ENCODE measurements around the gene STK33.

Gene STK33

DNA sequence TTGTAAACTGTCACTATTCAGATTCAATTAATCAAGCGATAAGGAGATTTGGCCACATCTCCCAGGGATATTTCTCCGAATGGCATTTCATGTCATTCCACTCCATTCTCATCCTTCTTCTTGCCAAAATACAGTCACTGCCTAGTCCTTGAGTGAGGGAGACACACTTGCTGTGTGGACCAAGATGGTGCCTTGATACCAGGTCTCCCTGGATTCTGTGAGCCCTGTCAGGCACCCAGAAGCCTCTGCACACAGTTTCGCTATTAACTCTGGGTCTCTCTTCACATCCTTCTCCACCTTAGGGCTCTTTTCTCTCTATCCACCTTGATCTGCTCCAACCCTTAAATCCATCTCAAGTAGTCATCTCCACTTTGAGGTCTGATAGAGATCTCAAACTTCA is 210.4 kb downstream of the STK33 start:
- no peak for DNase-seq (ENCODE audit: low read depth in 2 of 2)

DNA sequence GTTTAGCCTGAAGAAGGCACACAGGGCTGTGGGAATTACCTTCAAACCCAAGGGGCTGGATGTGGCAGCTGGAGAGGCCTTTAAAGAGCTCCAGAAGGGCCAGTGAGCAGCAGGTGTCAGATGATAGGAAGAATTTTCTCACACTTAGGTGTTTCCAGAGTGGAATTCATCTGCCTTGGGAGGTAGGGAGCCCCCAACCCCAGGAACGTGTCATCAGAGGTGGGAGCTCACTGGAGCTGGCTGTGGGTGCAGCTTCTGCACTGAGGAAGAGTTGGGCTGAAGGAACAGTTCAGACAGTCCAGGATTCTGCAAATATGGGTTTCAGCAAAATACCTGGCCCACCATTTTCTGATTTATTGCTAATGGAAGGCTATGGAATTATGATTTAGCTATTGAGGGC is 210.8 kb downstream of the STK33 start:
- no peak for DNase-seq (ENCODE audit: low read depth in 2 of 2)
- no peak overlapping the region for H3K4me3 ChIP-seq (replicated peaks in 1 of 2; ENCODE audit: low read depth in 2 of 2, low read length in 2 of 2)
- no peak for TF ChIP-seq CTCF (IDR thresholded peaks at IDR 0.05; ENCODE audit: low read depth, low read length)

More for the DNA sequence above, 210.4 kb downstream of the STK33 start:
- TF ChIP-seq CTCF (IDR thresholded peaks at IDR 0.05; ENCODE audit: low read depth, low read length): no peak
- H3K4me3 ChIP-seq (replicated peaks in 1 of 2; ENCODE audit: low read depth in 2 of 2, low read length in 2 of 2): no peak overlapping the region

DNA sequence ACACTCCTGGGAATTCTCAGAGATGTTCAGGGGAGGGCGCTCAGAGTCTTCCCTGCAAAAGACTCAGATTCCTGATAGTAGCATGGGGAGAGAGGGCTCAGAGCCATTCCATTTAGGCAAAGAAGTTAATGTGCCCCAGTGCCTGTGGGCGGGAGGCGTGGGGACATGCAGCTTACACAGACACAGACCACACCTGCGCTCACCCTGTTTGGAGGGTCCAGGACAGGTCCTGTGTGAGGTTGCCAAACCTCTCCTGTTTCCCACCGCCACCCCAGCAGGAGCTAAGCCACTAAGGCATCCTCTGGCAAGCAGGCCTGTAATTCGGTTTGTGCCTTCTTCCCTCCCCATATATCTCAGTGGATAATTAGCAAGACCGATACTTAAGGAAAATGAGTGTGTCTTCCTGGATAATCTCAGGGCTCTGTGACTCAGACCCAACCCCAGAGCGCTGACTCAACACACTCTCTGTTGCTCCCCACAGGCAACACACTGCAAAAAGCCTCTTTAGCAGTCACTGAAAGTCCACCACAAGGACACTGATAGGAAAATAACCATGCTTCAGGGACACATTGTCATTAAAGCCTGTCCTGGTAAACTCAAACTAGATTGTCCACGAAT is 211.5 kb downstream of the STK33 start:
- no peak for TF ChIP-seq CTCF (IDR thresholded peaks at IDR 0.05; ENCODE audit: low read depth, low read length)
- DNase-seq (ENCODE audit: low read depth in 2 of 2): peak; percentile 13 to 28
- H3K4me3 ChIP-seq (replicated peaks in 1 of 2; ENCODE audit: low read depth in 2 of 2, low read length in 2 of 2): no peak overlapping the region

GRCh38 chr11:8381871-8382396 is 212.1 kb downstream of the STK33 start:
- DNase-seq (ENCODE audit: low read depth in 2 of 2): no peak
- TF ChIP-seq CTCF (IDR thresholded peaks at IDR 0.05; ENCODE audit: low read depth, low read length): no peak
- H3K4me3 ChIP-seq (replicated peaks in 1 of 2; ENCODE audit: low read depth in 2 of 2, low read length in 2 of 2): no peak overlapping the region

- no peak overlapping the region for H3K4me3 ChIP-seq (replicated peaks in 1 of 2; ENCODE audit: low read depth in 2 of 2, low read length in 2 of 2)
- TF ChIP-seq CTCF (IDR thresholded peaks at IDR 0.05; ENCODE audit: low read depth, low read length): no peak
- DNase-seq (ENCODE audit: low read depth in 2 of 2): no peak
These were observed 212.7 kb downstream of the STK33 start for GRCh38 chr11:8381343-8381742.

GRCh38 chr11:8375932-8376331 is 218.1 kb downstream of the STK33 start:
- no peak overlapping the region for H3K4me3 ChIP-seq (replicated peaks in 1 of 2; ENCODE audit: low read depth in 2 of 2, low read length in 2 of 2)
- DNase-seq (ENCODE audit: low read depth in 2 of 2): no peak
- TF ChIP-seq CTCF (IDR thresholded peaks at IDR 0.05; ENCODE audit: low read depth, low read length): no peak

DNA sequence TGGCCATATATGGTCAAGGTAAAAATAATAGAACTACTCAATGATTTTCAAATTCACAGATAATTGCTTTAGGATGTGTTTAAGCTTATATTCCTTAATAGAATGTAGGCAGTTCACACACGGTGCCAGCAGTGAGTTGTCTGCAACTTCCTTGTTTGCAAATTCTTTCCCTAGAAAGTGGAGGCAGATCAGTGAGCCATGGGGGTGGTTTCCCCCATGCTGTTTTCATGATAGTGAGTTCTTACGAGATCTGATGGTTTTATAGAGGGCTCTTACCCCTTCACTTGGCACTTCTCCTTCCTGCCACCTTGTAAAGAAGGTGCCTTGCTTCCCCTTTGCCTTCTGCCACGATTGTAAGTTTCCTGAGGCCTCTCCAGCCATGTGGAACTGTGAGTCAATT is 218.6 kb downstream of the STK33 start:
- H3K4me3 ChIP-seq (replicated peaks in 1 of 2; ENCODE audit: low read depth in 2 of 2, low read length in 2 of 2): no peak overlapping the region
- DNase-seq (ENCODE audit: low read depth in 2 of 2): no peak
- TF ChIP-seq CTCF (IDR thresholded peaks at IDR 0.05; ENCODE audit: low read depth, low read length): no peak
